GM12874 (cell line): ENCODE data around the gene SCN1A.
A peak's percentile ranks its signal among the peaks of the same experiment; 100 is the strongest.

ENCODE experiments used
- TF ChIP-seq, protein P1 (sequence below): IDR thresholded peaks from 2 replicates; pipeline ENCODE4 v1.5.1; 2011; ENCODE audit warnings: low read depth, mild to moderate bottlenecking, control low read depth, low read length, moderate library complexity; ENCODE audit not compliant: insufficient read depth

Gene SCN1A

DNA sequence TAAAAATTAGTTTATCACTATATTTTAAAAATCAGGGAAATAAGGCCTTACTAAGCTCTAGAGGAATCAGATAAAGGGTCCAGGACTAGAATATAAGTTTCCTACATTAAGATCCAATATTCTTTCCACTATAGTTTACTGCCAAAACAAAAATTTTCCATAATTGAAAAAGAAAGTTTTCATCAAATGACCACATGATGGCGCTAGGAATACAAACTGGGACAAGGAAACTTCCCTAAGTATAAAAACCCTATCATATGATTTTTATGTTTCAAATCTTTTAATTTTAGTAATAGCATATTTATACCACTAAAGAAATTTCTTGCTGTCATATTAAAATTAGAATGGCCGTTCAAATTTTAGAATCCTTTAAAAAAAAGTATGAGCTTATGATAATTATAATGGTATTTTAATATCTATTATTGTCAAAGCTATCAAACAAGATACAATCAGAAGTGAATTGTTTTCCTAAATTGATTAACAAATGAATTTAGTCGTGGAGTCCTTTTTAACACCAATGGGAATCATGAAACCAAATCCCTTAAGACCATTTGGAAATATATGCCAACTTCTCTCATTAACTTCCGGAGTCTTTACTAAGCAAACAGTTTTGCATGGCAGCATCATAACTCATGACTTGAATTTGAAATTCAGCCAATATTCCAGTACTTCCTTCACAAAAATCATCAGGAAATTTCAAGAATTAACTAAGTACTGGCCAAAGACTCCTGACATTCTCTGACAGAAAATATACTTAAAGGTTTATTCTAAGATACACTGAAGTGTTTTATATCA, 70.3 kb downstream of the SCN1A start:
- TF ChIP-seq, protein P1, sequence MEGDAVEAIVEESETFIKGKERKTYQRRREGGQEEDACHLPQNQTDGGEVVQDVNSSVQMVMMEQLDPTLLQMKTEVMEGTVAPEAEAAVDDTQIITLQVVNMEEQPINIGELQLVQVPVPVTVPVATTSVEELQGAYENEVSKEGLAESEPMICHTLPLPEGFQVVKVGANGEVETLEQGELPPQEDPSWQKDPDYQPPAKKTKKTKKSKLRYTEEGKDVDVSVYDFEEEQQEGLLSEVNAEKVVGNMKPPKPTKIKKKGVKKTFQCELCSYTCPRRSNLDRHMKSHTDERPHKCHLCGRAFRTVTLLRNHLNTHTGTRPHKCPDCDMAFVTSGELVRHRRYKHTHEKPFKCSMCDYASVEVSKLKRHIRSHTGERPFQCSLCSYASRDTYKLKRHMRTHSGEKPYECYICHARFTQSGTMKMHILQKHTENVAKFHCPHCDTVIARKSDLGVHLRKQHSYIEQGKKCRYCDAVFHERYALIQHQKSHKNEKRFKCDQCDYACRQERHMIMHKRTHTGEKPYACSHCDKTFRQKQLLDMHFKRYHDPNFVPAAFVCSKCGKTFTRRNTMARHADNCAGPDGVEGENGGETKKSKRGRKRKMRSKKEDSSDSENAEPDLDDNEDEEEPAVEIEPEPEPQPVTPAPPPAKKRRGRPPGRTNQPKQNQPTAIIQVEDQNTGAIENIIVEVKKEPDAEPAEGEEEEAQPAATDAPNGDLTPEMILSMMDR = 0 out of 2 replicates have a peak, but pooled peaks have one; percentile 7

DNA sequence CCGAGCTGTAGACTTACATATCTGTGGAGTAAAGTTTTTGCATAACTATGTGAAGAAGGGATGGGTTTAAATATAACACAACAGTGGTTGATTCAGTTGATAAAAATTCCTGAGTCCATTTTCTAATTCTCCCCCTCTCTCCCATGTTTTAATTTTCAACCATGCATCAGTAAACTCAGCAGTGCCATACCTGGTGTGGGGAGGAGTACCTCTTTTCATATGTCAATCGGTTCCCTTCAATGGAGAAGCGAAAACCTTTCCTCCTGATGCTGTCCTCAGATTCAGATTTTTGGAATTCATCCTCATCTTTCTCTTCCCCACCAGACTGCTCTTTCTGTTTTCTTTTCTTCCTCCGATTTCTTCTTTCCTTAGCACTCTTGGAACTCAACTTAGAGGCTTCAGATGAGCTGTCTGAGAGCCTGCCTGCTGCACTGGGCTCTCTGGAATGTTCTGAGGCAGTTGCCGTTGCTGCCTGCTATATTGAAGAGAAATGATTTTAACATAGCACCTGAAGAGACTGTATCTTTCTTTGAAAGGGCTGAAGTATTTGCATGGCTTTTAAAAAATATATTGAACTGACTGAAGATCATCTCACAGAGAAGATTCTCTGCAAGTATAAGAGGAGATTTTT, 82.9 kb downstream of the SCN1A start:
- TF ChIP-seq, protein P1 = no peak

DNA sequence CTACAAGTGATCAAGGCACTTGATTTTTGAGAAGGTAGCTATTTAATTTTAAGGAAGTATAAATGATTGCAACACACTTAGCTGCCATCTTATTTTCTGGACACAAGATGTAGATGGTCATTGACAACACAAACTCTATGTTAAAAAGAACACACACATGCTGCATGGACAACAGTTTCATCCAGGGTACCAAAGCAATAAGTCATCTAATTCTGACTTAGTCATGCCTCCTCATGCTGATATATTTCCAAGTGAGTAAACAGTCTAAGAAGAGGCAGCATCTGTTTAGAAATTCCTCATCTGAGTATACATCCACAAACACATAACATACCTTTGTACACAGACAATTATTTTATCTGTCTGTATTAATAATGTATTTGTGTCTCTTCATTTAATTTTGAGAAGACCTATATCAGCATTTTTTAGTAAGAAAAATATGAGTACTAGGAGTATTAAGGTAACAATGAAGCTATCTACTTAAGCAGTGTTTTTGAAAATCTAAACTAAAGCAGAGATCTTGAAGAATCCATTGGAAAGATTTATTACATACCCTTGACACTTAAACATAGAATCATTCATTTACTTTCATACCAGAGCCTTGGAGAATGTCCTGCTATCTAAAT, 84.9 kb downstream of the SCN1A start:
- TF ChIP-seq, protein P1 = no peak

DNA sequence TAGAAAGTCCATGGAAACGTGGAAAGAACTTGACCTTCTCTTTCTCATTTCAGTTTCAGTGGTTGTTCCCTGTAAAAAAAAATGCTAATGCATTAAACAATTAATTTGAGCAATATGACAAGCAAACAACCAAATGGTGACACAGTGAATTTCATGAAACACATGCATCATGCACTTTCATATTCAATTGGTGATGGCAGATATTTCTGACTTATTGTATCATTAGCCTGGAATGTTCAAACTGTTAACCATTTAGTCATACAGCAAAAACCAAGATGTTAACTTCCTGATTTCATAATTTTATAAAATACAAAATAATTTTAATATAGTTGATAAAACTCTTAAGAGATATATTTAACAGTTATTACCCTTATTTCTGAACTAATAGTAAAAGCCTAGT, 85.5 kb downstream of the SCN1A start:
- TF ChIP-seq, protein P1 = no peak

DNA sequence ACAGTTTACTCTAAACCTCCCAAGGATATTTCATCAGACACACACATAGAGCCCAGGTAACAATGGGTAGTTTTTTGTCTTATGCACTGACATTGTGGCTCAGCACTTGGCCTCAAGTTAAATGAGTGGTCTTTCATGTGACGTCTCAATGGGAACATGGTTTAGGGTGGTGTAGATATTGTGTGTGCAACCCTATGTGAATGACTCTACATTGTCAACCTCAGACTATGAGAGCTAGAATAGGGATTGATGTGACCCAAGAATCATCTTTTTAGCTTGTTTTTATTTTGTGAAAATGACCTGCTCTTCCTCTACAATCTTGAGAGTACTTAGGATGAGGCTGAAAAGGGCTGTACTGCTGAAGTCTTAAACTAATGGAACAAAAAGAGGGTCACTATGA, 86.2 kb downstream of the SCN1A start:
- TF ChIP-seq, protein P1 = no peak

DNA sequence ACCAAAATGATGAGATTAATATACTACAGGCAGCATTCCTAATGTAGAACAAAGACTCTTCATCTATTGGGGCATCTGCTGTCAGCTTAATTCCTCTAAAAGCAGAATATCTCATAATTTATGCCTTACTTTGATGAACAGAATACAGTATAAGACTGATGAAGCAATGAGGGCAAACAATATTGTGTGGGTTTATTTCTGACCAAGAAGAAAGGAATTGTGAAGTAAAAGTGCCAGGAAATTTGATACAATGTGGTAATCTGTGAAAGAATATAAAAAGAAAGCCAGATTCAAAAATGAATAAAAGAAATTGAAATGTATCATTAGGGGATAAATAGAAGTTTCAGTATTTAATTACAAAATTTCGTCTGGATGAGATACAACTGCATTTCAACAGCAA, 95.5 kb downstream of the SCN1A start:
- TF ChIP-seq, protein P1 = no peak

DNA sequence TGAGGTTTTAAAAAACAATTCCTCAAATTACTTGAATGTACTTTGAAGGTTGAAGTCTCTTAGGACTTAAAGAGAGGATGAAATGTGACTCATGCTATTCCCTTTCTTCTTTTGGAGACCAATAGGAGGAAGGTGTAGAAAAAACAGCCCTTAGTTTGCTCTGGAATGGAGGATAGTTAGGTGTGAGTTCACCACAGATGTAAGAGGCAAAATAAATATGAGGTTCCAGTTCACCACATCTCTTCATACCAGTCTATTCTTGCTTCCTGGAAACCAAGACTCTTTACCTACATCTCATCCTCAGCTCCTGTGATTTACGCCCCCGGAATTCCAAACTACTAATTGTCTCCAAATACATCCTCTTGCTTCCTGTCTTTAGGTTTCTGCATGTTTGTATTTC, 96.8 kb downstream of the SCN1A start:
- TF ChIP-seq, protein P1 = no peak
